ENCODE results near the gene FAM118A.

DNA sequence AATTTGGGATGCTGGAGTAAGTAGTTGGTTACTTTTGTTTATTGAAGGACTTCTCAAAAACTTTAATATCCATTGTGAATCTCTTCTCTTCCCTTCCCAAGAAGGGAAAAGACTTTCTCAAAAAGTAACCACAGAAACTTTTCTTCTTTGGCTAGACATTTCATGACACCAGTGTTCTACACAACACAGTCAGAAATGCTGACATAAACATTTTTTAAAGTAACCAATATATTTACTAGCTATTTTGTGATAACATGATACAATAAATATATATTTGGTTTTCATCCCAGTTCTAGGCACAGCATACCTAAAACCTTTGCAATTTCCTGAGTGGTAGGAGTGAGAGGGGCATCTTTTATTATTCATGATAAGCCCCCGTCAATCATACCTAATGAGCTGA lies 47.8 kb downstream of the FAM118A start:
- TF ChIP-seq CTCF (IDR thresholded peaks at IDR 0.05) (no peak), POLR2A (IDR thresholded peaks at IDR 0.05) (no peak)

Data from breast epithelium (tissue), 3 donors.